Activated naive CD8-positive, alpha-beta T cell (primary cell): ENCODE results near the gene CAMTA1.
"Not testable (repeated sequence)": the region's sequence is repeated elsewhere in the genome, so short reads cannot be mapped to it uniquely, and the experiment has no call there.

Experiments used
- H3K27ac Mint-ChIP-seq: one replicate; pipeline ENCODE4 v1.8.0; 2021; ENCODE audit warnings: mixed read lengths
- H3K27me3 Mint-ChIP-seq: one replicate; pipeline ENCODE4 v1.8.0; 2021; ENCODE audit warnings: mixed read lengths
- H3K36me3 Mint-ChIP-seq: one replicate; pipeline ENCODE4 v1.8.0; 2021; ENCODE audit warnings: mixed read lengths
- H3K4me1 Mint-ChIP-seq: one replicate; pipeline ENCODE4 v1.8.0; 2021; ENCODE audit warnings: low read depth, mixed read lengths
- H3K4me3 Mint-ChIP-seq: one replicate; pipeline ENCODE4 v1.8.0; 2021; ENCODE audit warnings: mild to moderate bottlenecking, mixed read lengths
- H3K9me3 Mint-ChIP-seq: one replicate; pipeline ENCODE4 v1.8.0; 2021; ENCODE audit warnings: low read depth, mixed read lengths

The CAMTA1 gene

DNA sequence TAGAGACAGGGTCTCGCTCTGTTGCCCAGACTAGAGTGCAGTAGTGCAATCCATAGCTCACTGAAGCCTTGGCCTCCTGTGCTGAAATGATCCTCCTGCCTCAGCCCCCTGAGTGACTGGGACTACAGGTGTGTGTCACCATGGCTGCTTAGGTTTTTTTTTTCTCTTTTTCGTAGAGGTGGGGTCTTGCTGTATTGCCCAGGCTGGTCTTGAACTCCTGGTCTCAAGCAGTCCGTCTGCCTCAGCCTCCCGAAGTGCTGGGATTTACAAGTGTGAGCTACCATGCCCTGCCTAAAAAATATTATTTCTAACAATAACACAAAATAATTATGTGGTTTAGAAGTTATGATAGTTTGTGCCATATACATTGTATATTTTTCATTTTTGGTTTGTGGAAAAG, 9.9 kb downstream of the CAMTA1 start:
- Mint-ChIP-seq H3K9me3 (no peaks in the 10 kb centered on the region), H3K27me3 (no peaks in the 10 kb centered on the region), H3K36me3 (no peaks in the 10 kb centered on the region), H3K27ac (no peak overlapping the region), H3K4me3 (no peak overlapping the region), H3K4me1 (peaks cover 42% of the 10 kb centered on the region)

DNA sequence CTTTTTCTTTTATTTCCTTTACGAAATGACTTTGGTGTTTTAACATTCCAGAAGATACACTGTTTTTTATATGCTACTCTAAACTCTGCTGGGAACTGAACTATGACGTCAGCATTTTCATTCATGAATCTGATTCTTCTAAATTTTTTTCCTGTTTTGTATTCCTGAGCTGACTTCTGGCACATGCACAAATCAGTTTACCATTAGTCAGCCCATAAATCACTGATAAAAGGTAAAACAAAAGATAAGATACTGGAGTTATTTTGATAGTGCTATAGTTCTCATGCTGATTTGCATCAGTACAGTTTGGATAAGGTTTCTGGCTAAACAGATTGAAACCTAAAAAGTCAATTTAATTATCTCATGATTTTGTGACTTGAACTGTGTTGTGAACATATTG, 10.4 kb downstream of the CAMTA1 start:
- Mint-ChIP-seq H3K4me3 (no peak overlapping the region), H3K9me3 (no peaks in the 10 kb centered on the region), H3K36me3 (no peaks in the 10 kb centered on the region), H3K27me3 (no peaks in the 10 kb centered on the region), H3K4me1 (peaks cover 43% of the 10 kb centered on the region), H3K27ac (no peak overlapping the region)

DNA sequence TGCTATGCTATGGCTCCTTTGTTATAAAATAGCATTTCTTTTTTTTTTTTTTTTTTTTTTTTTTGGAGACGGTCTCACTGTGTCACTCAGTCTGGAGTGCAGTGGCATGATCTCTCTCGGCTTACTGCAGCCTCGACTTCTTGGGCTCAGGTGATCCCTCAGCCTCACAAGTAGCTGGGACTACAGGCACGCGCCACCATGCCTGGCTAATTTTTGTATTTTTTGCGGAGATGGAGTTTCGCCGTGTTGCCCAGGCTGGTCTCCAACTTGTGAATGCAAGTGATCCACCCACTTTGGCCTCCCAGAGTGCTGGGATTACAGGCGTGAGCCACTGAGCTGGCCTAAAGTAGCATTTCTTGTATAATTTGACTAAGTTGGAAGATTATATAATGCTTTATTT, 10.8 kb downstream of the CAMTA1 start:
- Mint-ChIP-seq H3K9me3 (no peaks in the 10 kb centered on the region), H3K36me3 (no peaks in the 10 kb centered on the region), H3K4me1 (peaks cover 43% of the 10 kb centered on the region), H3K4me3 (no peak overlapping the region), H3K27ac (no peak overlapping the region), H3K27me3 (no peaks in the 10 kb centered on the region)

DNA sequence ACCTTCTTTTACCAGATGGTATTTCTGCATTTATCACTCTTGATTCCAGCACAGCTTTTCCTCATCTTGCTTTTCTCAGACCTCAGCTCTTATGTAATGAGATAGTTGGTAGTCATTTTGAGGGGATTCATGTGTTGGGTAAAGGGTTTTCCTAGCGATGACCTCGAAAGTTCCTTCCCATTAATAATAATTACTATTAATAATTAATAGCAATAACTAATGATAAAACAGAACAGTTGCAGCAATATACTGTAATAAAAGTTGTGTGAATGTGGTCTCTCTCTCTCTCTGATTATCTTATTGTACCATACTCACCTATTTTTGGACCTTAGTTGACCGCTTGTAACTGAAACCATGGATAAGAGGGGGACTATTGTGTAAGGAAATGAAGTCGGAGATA, 14.2 kb downstream of the CAMTA1 start:
- Mint-ChIP-seq H3K9me3 (no peaks in the 10 kb centered on the region), H3K4me3 (no peak overlapping the region), H3K4me1 (peaks cover 45% of the 10 kb centered on the region), H3K27ac (no peak overlapping the region), H3K27me3 (no peaks in the 10 kb centered on the region), H3K36me3 (peaks cover 3% of the 10 kb centered on the region)

DNA sequence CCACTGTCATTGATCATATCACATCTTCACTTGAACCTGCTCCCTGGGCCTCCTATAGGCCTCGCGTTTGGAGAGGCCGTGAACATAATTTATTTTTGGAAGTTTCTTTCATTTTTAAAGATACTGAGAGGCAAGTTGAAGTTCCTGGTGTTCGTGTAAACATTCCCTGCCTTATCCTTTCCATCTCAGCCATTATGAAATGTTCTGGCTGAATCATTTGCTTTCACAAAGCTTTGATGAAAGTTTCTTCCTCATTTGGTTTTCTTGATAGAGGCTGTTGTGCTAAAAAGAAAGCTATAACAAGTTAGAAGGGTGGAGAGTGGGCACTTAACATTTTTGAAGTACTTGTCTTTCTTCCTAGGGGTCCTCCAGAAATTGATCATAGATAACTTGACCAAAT, 15.5 kb downstream of the CAMTA1 start:
- Mint-ChIP-seq H3K4me3 (no peak overlapping the region), H3K27me3 (no peaks in the 10 kb centered on the region), H3K9me3 (no peaks in the 10 kb centered on the region), H3K27ac (no peak overlapping the region), H3K36me3 (peaks cover 3% of the 10 kb centered on the region), H3K4me1 (peaks cover 52% of the 10 kb centered on the region)

DNA sequence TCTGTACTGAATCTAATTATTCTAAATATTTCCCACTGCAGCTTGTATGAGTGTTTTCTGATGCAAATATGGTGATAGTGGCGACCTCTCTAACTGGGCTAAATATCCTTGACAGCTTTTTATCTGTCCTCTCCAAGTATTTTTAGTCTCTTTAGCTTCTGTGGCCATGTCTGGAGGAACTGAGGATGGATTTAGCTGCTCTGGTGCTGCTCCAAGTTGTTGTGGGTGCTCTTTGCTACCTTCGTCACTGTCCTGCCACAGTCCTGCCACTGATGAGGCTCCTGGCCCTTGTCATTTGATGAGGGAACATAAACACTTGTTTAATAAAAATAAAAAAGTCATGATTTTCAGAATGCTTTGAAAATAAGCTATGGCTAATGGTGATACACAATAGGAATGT, 15.9 kb downstream of the CAMTA1 start:
- Mint-ChIP-seq H3K27ac (no peak overlapping the region), H3K4me3 (no peak overlapping the region), H3K27me3 (no peaks in the 10 kb centered on the region), H3K9me3 (no peaks in the 10 kb centered on the region), H3K4me1 (peaks cover 55% of the 10 kb centered on the region), H3K36me3 (peaks cover 3% of the 10 kb centered on the region)

DNA sequence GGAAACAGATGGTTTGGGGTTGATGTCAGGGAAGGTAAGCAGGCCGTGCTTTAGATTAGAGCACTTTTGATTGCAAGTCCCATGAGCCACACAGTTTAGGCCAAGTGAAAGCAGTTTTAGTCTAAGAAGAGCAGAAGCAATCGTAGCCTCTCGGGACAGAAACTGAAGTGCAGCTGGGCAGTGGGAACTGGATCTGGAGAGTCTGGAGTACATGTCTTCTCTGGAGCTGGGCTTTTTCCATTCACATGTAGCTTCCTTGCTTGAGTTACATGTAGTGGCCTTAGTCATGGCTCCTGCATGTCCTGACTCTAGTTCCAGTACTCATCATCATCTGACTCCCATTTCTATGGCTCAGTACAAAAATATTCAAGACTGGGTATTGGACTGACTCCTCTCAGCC, 16.7 kb downstream of the CAMTA1 start:
- peaks cover 59% of the 10 kb centered on the region for H3K4me1 Mint-ChIP-seq

DNA sequence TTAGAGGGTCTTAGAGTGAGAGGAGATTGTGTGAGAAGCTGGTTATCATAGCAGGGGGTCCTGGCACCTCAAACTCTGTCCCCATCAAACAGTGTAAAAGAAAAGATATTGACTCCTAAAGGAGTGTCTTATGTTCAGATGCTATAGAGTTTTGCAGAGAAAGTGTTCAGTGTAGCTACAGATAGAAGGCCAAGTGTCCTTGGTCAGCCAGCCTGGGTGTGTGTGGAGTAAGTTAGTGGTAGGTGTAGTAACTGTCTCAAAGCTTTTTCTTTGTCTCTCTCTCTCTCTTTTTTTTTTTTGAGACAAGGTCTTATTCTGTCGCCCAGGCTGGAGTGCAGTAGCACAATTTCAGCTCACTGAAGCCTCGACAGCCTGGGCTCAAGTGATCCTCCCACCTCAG, 17.2 kb downstream of the CAMTA1 start:
- Mint-ChIP-seq H3K4me1 (peaks cover 57% of the 10 kb centered on the region), H3K9me3 (no peaks in the 10 kb centered on the region), H3K4me3 (no peak overlapping the region), H3K27ac (no peak overlapping the region), H3K27me3 (no peaks in the 10 kb centered on the region), H3K36me3 (peaks cover 3% of the 10 kb centered on the region)

More for the DNA sequence above, 16.7 kb downstream of the CAMTA1 start:
- peaks cover 3% of the 10 kb centered on the region for H3K36me3 Mint-ChIP-seq
- H3K27ac Mint-ChIP-seq, result no peak overlapping the region
- H3K4me3 Mint-ChIP-seq, result no peak overlapping the region
- no peaks in the 10 kb centered on the region for H3K9me3 Mint-ChIP-seq
- no peaks in the 10 kb centered on the region for H3K27me3 Mint-ChIP-seq

DNA sequence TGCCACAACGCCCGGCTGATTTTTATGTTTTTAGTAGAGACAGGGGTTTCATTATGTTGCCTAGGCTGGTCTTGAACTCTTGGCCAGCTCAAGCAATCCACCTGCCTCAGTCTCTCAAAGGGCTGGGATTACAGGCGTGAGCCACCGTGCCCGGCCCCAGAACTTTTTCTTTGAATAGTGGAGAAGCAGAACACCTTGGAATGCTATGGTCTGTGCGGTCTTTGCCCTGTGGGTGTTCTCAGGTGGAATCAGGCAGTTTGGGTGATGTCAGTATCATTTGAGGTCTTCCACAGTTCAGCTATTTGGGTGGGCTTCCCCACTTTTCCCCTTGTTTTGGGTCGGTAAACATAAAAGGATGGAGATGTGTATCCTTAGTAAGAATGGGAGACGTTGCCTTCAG, 17.6 kb downstream of the CAMTA1 start:
- Mint-ChIP-seq H3K36me3 (peaks cover 3% of the 10 kb centered on the region), H3K27ac (no peak overlapping the region), H3K9me3 (no peaks in the 10 kb centered on the region), H3K4me1 (peaks cover 55% of the 10 kb centered on the region), H3K27me3 (no peaks in the 10 kb centered on the region), H3K4me3 (no peak overlapping the region)

DNA sequence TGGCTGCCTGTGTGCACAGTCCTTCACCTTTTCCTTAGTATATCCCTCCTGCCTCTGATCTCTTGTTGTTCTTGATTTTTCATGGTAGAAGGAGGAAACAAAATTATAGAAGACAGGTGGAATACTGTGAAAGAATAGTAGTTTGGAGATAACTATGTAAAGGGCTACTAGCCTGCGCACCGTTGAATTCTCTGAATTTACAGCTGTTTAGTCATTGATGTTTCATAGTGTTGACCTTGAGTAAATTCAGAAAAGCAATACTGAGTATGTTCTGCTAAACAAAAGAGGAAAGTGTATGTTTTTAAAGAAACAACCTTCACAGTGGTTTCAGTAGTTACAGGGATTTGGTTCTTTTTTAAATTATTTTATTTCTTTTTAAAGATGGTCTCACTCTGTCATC, 18.1 kb downstream of the CAMTA1 start:
- Mint-ChIP-seq H3K9me3 (no peaks in the 10 kb centered on the region), H3K4me3 (no peak overlapping the region), H3K27me3 (no peaks in the 10 kb centered on the region), H3K36me3 (peaks cover 3% of the 10 kb centered on the region), H3K27ac (no peak overlapping the region), H3K4me1 (peaks cover 55% of the 10 kb centered on the region)

DNA sequence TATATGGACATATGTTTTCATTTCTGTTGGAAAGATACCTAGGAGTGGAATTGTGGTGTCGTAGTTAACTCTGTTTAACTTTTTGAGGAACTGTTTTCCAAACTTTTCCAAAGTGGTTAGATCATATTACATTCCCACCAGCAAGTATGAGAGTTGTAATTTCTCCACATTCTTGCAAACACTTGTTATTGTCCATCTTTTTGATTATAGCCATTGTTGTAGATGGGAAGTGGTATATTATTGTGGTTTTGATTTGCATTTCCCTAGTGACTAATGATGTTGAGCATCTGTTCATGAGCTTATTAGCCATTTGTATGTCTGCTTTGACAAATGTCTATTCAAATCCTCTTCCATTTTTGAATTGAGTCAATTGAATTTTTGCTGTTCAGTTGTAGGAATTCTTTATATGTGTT, 19.8 kb downstream of the CAMTA1 start:
- Mint-ChIP-seq H3K9me3 (no peaks in the 10 kb centered on the region), H3K27ac (no peak overlapping the region), H3K4me1 (peaks cover 51% of the 10 kb centered on the region), H3K27me3 (no peaks in the 10 kb centered on the region), H3K36me3 (peaks cover 3% of the 10 kb centered on the region), H3K4me3 (peak overlapping the region; percentile 15)

DNA sequence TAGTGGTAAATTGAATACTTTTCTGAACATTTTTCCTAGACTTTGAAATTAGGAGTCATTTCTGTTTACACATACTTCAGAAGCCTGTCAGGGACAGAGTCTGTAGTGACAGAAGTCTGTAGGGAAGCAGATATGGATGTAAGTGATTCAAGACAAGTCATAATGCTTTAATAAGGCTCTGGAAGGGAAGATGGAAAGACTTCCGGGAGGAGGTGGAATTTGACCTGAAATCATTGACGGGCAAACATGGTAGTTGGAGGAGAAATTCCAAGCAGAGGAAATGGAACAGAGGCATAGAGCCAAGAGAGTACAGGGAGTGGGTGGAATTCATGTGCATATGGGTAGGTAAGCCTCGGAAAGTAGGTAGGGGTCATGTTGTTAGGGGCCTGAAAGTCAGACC, 22.5 kb downstream of the CAMTA1 start:
- Mint-ChIP-seq H3K4me3 (no peak overlapping the region), H3K36me3 (no peaks in the 10 kb centered on the region), H3K9me3 (no peaks in the 10 kb centered on the region), H3K4me1 (peaks cover 46% of the 10 kb centered on the region), H3K27ac (no peak overlapping the region), H3K27me3 (no peaks in the 10 kb centered on the region)

DNA sequence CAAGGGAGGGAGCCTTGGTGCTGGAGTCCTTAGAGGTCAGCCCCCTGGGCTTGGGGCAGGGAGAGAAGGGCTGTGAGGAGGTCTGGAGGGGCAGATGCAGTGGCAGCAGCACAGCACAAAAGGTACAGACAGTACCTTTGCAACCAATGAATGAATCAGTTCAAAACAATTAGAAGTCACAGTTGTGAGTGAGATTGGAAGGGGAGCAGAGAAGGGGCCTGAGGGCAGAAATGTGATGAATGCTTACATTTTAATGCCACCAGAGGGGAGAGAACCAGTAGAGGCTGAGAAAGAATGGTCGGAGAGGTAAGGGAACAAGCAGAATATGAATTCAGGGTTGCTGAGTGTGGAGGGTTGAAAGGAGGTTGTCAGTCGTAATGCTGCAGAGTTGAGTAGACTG, 24.2 kb downstream of the CAMTA1 start:
- no peak overlapping the region for H3K4me3 Mint-ChIP-seq
- peaks cover 2% of the 10 kb centered on the region for H3K36me3 Mint-ChIP-seq
- no peak overlapping the region for H3K27ac Mint-ChIP-seq
- no peaks in the 10 kb centered on the region for H3K27me3 Mint-ChIP-seq
- H3K4me1 Mint-ChIP-seq, result peaks cover 48% of the 10 kb centered on the region
- H3K9me3 Mint-ChIP-seq, result no peaks in the 10 kb centered on the region

DNA sequence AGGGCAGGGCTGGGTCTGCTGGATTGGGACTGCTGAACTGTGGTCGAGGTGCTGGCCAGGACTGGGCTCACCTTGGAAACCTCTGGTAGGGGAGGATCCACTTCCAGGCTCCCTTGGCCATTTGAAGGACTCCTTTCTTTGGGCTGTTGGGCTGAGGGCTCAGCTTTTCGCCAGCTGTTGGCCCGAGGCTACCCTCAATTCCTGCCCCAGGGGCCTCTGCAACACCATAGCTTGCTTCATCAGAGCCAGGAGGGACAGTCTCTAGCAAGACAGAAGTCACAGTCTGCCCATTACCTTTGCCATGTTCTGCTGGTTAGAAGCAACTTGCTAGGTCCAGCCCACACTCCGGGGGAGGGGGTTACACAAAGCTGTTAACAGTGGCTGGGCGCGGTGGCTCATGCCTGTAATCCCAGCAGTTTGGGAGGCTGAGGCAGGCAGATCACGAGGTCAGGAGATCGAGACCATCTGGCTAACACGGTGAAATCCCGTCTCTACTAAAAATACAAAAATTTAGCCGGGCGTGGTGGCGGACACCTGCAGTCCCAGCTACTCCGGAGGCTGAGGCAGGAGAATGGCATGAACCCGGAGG, 25.0 kb downstream of the CAMTA1 start:
- H3K4me3 Mint-ChIP-seq, H3K36me3 Mint-ChIP-seq, H3K27me3 Mint-ChIP-seq, H3K27ac Mint-ChIP-seq, H3K9me3 Mint-ChIP-seq: not testable (repeated sequence)
- peaks cover 46% of the 10 kb centered on the region for H3K4me1 Mint-ChIP-seq

DNA sequence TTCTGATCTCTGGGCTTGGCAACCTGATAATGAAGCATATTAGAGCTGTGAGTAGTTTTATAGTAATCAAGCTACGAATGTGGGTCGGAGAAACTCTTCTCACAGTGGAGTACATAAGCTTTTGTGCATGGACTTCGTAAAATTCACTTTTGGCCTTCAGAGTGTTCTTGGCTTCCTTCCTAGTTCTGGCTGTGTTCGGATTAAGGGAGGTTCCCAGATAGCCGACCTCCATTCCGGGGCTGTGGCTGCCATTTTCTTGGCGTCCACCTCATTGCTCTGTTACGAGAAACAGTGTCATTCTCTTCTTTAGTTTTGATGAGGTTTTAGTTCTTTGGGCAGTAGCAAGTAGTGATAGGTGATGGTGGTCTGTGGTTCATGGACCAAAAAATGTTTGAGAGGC, 26.3 kb downstream of the CAMTA1 start:
- H3K36me3 Mint-ChIP-seq, result peaks cover 2% of the 10 kb centered on the region
- no peak overlapping the region for H3K4me3 Mint-ChIP-seq
- H3K27ac Mint-ChIP-seq, result no peak overlapping the region
- peaks cover 45% of the 10 kb centered on the region for H3K4me1 Mint-ChIP-seq
- H3K27me3 Mint-ChIP-seq, result no peaks in the 10 kb centered on the region
- H3K9me3 Mint-ChIP-seq, result no peaks in the 10 kb centered on the region

DNA sequence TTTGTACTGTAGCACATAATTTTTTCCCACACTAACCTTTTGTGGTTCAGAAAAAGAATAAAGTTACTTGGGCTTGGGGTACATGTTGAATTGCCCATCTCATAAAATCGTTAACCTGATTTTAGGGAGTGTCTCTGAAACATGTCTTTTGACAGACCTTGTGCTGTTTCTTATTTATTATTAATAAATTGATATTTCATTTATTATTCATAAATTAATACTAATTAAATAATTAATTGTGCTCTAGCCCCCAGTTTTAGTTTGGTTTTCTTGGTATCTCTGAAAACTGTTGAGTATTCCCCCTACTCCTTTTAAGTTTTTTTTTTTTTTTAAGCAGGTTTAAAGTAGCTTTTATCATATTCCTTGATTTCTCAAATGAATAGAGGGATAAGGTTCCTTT, 27.9 kb downstream of the CAMTA1 start:
- H3K4me1 Mint-ChIP-seq, result peaks cover 58% of the 10 kb centered on the region
- peaks cover 5% of the 10 kb centered on the region for H3K36me3 Mint-ChIP-seq
- H3K27me3 Mint-ChIP-seq, result no peaks in the 10 kb centered on the region
- H3K4me3 Mint-ChIP-seq, result no peak overlapping the region
- no peaks in the 10 kb centered on the region for H3K9me3 Mint-ChIP-seq
- no peak overlapping the region for H3K27ac Mint-ChIP-seq
